ENCODE data around the gene TSPOAP1. TPM values are rescaled to one million over a fixed set of nuclear protein-coding genes. Genes with fewer than 3 reads are reported as not detected.

The TSPOAP1 gene
- polyA plus RNA-seq, 1 experiment = 5.6 TPM

- no peaks in the 10 kb centered on the region for H3K27me3 ChIP-seq (ENCODE audit: control insufficient read depth, insufficient read depth, low read length)
- ChIA-PET CTCF (no interaction called here), POLR2A (no interaction called here)
- TF ChIP-seq CTCF (IDR thresholded peaks at IDR 0.05; ENCODE audit: insufficient read depth, low read depth, low read length) = no peak
- DNase-seq (ENCODE audit: low read depth) = no peak
- H3K36me3 ChIP-seq (ENCODE audit: control insufficient read depth, insufficient read depth, low read length) = no peaks in the 10 kb centered on the region
- H3K4me3 ChIP-seq (ENCODE audit: low read depth, low read length) = no peak overlapping the region
Measured at GRCh38 chr17:58330997-58331814, 2.6 kb upstream of the TSPOAP1 start.

DNA sequence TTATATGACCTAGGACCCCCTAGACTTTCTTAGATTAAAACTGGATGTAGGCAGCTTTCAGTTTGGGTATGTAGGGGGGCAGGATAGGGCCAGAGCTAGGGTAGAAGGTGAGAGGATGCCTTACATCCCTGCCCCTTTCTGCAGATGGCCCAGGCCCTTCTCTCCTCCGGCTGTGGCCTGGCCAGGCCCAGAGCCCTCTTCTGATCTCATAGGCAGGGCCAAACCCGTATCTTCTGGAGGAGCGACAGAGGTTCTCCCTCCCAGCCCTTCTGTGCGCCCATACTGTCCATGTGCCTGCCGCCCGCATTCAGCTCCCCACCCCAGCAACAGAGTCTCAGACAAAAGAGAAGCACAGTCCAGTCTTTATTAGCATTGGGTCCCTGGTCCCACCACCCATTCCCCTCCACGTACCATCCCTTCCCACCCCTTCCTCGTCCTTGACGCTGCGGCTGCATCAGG, 2.0 kb upstream of the TSPOAP1 start:
- no peak overlapping the region for H3K4me3 ChIP-seq (ENCODE audit: low read depth, low read length)
- CTCF ChIA-PET = no interaction called here
- no peak for TF ChIP-seq CTCF (IDR thresholded peaks at IDR 0.05; ENCODE audit: insufficient read depth, low read depth, low read length)
- no peak for DNase-seq (ENCODE audit: low read depth)
- H3K36me3 ChIP-seq (ENCODE audit: control insufficient read depth, insufficient read depth, low read length) = no peaks in the 10 kb centered on the region
- POLR2A ChIA-PET = no interaction called here
- no peaks in the 10 kb centered on the region for H3K27me3 ChIP-seq (ENCODE audit: control insufficient read depth, insufficient read depth, low read length)

DNA sequence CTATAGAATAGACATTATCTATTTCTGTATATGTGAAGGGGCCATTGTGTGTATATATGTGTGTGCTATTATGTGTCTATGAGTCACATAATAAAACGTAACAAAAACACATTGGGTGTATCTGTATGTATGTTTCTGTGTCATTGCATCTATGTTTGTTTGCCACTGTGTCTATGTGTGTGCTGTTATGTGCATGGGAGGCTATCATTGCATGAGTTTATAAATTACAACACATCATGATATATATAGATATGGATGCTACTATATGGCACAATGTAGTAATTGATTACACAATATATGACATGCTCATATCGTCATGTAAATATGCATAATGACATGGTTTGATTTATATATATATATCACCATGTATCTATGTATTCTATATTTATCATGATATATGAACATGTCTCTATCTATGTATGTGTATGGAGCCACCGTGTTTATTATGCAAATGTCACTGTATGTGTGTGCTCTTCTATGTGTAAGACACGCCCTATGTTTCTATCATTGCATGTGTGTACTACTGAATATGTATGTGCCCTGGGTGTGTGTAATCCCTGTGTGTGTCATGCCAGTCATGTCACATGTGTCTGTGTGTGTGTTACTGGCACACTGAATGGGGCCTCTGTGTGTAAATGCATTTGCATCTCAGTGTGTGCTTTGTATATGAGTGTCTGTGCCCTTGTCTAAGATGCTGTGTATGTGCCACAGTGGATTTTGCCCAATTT, 1.4 kb upstream of the TSPOAP1 start:
- H3K27me3 ChIP-seq (ENCODE audit: control insufficient read depth, insufficient read depth, low read length) = no peaks in the 10 kb centered on the region
- no peak overlapping the region for H3K4me3 ChIP-seq (ENCODE audit: low read depth, low read length)
- TF ChIP-seq CTCF (IDR thresholded peaks at IDR 0.05; ENCODE audit: insufficient read depth, low read depth, low read length) = no peak
- DNase-seq (ENCODE audit: low read depth) = no peak
- POLR2A ChIA-PET = no interaction called here
- H3K36me3 ChIP-seq (ENCODE audit: control insufficient read depth, insufficient read depth, low read length) = no peaks in the 10 kb centered on the region
- CTCF ChIA-PET = no interaction called here

GRCh38 chr17:58329035-58329809, 627 bp upstream of the TSPOAP1 start:
- DNase-seq (ENCODE audit: low read depth) = no peak
- Histone ChIP-seq H3K4me3 (ENCODE audit: low read depth, low read length) (no peak overlapping the region), H3K36me3 (ENCODE audit: control insufficient read depth, insufficient read depth, low read length) (no peaks in the 10 kb centered on the region), H3K27me3 (ENCODE audit: control insufficient read depth, insufficient read depth, low read length) (no peaks in the 10 kb centered on the region)
- TF ChIP-seq CTCF (IDR thresholded peaks at IDR 0.05; ENCODE audit: insufficient read depth, low read depth, low read length) = peak; percentile 36; the same call in 1 of the 2 replicates
- CTCF ChIA-PET = no interaction called here
- POLR2A ChIA-PET = no interaction called here

Measured in BJ (cell line).